Hematopoietic multipotent progenitor cell treated with erythropoietin and hydrocortisone succinate and interleukin-3 and kit ligand, for 17 days (in vitro differentiated cells): ENCODE data around the gene FGF22.
A peak's percentile ranks its signal among the peaks of the same experiment; 100 is the strongest.
"Not testable (repeated sequence)": the region's sequence is repeated elsewhere in the genome, so short reads cannot be mapped to it uniquely, and the experiment has no call there.

Experiments used
- DNase-seq: peaks from one replicate; pipeline ENCODE4 v3.0.0-alpha.2; 2015; ENCODE audit warnings: low spot score

Gene FGF22

GRCh38 chr19:622666-623065 is 17.0 kb upstream of the FGF22 start:
- DNase-seq: no peak

- DNase-seq: no peak
Measured at GRCh38 chr19:623175-623916, 16.3 kb upstream of the FGF22 start.

GRCh38 chr19:623974-624373 is 15.7 kb upstream of the FGF22 start:
- no peak for DNase-seq

- DNase-seq: no peak
Measured at GRCh38 chr19:624433-625109, 15.1 kb upstream of the FGF22 start.

- DNase-seq: no peak
Measured at GRCh38 chr19:625257-625656, 14.4 kb upstream of the FGF22 start.

- DNase-seq: not testable (repeated sequence)
Measured at GRCh38 chr19:626566-626965, 13.1 kb upstream of the FGF22 start.

- peak; percentile 18 for DNase-seq
Measured at GRCh38 chr19:628168-628567, 11.5 kb upstream of the FGF22 start.

- not testable (repeated sequence) for DNase-seq
Measured at GRCh38 chr19:629515-629914, 10.2 kb upstream of the FGF22 start.

GRCh38 chr19:629961-630714 is 9.5 kb upstream of the FGF22 start:
- no peak for DNase-seq

- peak; percentile 28 for DNase-seq
Measured at GRCh38 chr19:632579-633067, 7.1 kb upstream of the FGF22 start.

- peak; percentile 99 for DNase-seq
Measured at GRCh38 chr19:633068-633785, 6.5 kb upstream of the FGF22 start, which contains the start of gene POLRMT. POLRMT (minus strand) TSS chr19:633537; CDS start chr19:633512, 25 bp downstream.

GRCh38 chr19:633786-634639 is 5.7 kb upstream of the FGF22 start:
- DNase-seq: no peak

GRCh38 chr19:634975-635652 is 4.6 kb upstream of the FGF22 start:
- no peak for DNase-seq

GRCh38 chr19:638906-639252 is 800 bp upstream of the FGF22 start:
- no peak for DNase-seq

- DNase-seq: no peak
Measured at GRCh38 chr19:640161-640558, 481 bp downstream of the FGF22 start.

- no peak for DNase-seq
Measured at GRCh38 chr19:640606-641189, 1.0 kb downstream of the FGF22 start.

GRCh38 chr19:641702-642101 is 2.0 kb downstream of the FGF22 start:
- DNase-seq: no peak

GRCh38 chr19:642767-643727 is 3.4 kb downstream of the FGF22 start:
- DNase-seq: no peak

- no peak for DNase-seq
Measured at GRCh38 chr19:643736-644135, 4.1 kb downstream of the FGF22 start.
